Prostate gland (tissue), 2 donors: ENCODE data around the gene UBTD2.

Experiments used
- POLR2A ChIP-seq: fragments of 450-650 bp; IDR thresholded peaks from one replicate; pipeline ENCODE4 v1.6.1; 2016; ENCODE audit warnings: antibody characterized with exemption, mild to moderate bottlenecking
- POLR2AphosphoS5 ChIP-seq: sonication (generic); formaldehyde crosslinking; IDR thresholded peaks from one replicate; pipeline ENCODE4 v1.6.1; 2017; ENCODE audit warnings: antibody characterized with exemption
- TF ChIP-seq, protein P1 (sequence below), 4 experiments: fragments of 200-600 bp in 2 of 4; fragments of 450-650 bp in 2 of 4; sonication (generic) in 2 of 4; IDR thresholded peaks; 1 replicate in 3 of 4; 2 replicates in 1 of 4; pipeline ENCODE4 v1.5.1; 2016 to 2019; ENCODE audit warnings: antibody characterized with exemption in 4 of 4, mild to moderate bottlenecking in 2 of 4, moderate library complexity in 2 of 4

DNA sequence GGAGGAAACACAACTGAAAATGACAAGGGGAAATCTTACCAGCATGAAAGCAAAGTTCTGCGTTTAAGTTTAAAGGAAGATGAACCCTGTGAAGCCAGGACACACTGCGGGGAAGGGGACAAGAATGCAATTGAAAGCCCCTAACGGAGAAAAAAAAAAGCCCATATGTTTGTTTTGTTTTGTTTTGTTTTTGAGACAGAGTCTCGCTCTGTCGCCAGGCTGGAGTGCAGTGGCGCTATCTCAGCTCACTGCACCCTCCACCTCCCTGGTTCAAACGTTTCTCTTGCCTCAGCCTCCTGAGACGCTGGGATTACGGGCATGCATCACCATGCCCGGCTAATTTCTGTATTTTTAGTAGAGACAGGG is 98.5 kb downstream of the UBTD2 start:
- TF ChIP-seq, protein P1, sequence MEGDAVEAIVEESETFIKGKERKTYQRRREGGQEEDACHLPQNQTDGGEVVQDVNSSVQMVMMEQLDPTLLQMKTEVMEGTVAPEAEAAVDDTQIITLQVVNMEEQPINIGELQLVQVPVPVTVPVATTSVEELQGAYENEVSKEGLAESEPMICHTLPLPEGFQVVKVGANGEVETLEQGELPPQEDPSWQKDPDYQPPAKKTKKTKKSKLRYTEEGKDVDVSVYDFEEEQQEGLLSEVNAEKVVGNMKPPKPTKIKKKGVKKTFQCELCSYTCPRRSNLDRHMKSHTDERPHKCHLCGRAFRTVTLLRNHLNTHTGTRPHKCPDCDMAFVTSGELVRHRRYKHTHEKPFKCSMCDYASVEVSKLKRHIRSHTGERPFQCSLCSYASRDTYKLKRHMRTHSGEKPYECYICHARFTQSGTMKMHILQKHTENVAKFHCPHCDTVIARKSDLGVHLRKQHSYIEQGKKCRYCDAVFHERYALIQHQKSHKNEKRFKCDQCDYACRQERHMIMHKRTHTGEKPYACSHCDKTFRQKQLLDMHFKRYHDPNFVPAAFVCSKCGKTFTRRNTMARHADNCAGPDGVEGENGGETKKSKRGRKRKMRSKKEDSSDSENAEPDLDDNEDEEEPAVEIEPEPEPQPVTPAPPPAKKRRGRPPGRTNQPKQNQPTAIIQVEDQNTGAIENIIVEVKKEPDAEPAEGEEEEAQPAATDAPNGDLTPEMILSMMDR (IDR thresholded peaks at IDR 0.05) = no peak
- TF ChIP-seq POLR2AphosphoS5 (no peak), POLR2A (no peak)
